HG03521 (cell line): ENCODE results near the gene TAAR6.
"Not testable (repeated sequence)": the region's sequence is repeated elsewhere in the genome, so short reads cannot be mapped to it uniquely, and the experiment has no call there.

ENCODE experiments used
- ATAC-seq: cut with Tn5 transposase; IDR thresholded peaks from one replicate; pipeline ENCODE4 v1.9.1; 2021; ENCODE audit warnings: mild to moderate bottlenecking, moderate library complexity; ENCODE audit not compliant: unreplicated experiment

Gene TAAR6, protein sequence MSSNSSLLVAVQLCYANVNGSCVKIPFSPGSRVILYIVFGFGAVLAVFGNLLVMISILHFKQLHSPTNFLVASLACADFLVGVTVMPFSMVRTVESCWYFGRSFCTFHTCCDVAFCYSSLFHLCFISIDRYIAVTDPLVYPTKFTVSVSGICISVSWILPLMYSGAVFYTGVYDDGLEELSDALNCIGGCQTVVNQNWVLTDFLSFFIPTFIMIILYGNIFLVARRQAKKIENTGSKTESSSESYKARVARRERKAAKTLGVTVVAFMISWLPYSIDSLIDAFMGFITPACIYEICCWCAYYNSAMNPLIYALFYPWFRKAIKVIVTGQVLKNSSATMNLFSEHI

DNA sequence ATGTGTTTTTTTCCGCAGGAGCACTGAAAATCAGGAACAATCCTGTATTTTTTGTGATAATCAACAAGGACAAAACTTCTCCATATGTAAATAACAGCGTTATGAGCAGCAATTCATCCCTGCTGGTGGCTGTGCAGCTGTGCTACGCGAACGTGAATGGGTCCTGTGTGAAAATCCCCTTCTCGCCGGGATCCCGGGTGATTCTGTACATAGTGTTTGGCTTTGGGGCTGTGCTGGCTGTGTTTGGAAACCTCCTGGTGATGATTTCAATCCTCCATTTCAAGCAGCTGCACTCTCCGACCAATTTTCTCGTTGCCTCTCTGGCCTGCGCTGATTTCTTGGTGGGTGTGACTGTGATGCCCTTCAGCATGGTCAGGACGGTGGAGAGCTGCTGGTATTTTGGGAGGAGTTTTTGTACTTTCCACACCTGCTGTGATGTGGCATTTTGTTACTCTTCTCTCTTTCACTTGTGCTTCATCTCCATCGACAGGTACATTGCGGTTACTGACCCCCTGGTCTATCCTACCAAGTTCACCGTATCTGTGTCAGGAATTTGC is at the start of gene TAAR6:
Gene TAAR6, plus strand, starts transcription at position 102 of the 557 bp plus-strand sequence. Its CDS starts 0 bp downstream, at position 102.
- ATAC-seq = no peak

DNA sequence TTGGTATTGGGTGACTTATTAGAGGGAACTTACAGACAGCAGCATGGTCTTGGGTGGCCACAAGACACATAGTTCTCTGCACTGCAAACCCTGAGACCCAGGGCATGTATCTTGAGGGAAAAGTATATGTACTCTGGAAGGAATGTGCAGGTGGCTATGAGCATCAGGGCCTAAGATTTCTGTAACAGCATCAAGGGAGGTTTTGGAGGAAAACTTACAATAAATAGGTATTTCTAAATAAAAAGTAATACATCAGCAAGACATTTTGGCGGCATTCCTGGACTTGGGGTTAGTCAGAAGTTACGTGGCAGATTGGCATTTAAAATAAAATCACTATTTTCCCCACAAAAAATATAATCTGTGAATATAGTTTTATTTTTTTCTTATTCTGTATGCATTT is 49.2 kb upstream of the TAAR6 start:
- no peak for ATAC-seq

DNA sequence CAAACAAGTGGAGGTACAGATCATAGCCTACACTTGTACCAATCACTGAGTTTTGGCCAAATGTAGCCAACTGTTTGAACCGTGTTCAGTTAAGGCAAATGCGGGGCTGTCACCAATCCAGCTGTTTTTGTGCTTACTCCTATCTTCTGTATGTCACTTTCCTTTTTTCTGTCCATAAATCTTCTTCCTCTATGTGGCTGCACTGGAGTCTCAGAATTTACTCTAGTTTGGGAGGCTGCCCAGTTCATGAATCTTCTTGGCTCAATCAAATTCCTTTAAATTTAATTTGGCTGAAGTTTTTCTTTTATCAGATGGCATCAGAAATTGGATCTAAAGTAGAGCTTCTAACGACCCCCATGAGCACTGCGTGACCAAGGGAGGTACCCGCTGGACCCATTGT is 45.5 kb upstream of the TAAR6 start:
- ATAC-seq = no peak

GRCh38 chr6:132525866-132526265 is 44.3 kb upstream of the TAAR6 start:
- no peak for ATAC-seq

DNA sequence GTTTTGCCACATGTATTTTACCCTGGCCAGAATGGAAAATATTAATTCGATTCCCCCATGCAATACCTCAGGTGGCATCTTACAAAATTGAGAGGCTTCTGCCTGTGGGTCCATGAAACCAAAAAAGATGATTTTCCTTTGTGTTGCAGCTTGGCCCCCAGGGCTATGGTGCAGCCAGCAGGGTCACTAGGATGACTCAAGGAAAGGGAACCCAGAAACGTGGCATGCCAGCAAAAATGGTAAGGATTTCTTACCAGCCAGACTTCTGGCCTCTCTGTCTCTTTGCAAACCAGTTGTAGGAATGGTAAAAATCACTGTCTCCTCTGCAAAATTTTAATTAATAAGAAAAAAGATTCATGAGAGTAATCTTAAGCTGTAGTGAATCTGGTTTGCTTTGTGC is 43.7 kb upstream of the TAAR6 start:
- no peak for ATAC-seq

DNA sequence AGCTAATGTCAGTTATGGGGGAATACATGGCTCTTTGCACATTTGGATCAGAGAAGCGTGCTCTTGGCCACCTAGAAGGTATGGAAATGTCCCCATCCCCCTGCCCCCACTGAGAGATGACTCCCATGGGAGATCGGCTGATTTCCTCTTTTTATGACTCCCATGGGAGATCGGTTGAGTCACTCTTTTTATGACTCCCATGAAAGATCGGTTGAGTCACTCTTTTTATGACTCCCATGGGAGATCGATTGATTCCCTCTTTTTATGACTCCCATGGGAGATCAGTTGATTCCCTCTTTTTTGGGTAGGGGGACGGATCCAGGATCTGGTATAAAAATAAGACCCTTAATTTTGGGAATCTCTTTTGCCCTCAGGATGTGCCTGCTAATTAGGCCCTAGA is 42.3 kb upstream of the TAAR6 start:
- ATAC-seq = no peak

DNA sequence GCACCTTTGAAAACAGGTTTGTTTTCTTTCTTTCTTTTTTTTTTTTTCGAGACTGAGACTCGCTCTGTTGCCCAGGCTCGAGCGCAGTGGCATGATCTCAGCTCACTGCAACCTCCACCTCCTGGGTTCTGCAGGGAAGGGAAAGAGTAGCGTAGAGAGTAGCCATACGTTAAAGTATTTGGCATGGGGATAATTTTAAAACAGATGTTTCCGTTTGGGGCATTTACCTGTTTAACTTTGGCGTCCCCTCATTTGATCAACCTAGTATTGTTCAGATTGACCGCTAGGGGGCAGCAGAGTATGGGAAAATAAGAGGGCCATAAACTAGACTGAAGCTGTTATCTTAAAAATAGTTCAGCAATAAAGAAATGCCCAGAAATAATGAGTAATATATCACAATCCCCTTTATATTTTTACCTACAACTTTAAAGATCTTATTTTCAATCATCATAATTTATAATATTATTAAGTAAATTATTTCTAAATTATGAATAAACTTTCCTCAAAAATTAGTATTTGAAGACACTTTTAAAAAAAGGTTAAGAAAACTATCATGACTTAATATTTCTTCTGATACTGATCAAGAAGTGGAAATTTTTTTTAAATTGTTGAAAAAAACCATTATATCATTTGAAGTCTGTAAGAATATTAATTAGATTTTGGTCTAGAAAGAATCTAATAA is 39.7 kb upstream of the TAAR6 start:
- peak; percentile 77 for ATAC-seq

- ATAC-seq = not testable (repeated sequence)
Observed at GRCh38 chr6:132534546-132534945, 35.6 kb upstream of the TAAR6 start.

DNA sequence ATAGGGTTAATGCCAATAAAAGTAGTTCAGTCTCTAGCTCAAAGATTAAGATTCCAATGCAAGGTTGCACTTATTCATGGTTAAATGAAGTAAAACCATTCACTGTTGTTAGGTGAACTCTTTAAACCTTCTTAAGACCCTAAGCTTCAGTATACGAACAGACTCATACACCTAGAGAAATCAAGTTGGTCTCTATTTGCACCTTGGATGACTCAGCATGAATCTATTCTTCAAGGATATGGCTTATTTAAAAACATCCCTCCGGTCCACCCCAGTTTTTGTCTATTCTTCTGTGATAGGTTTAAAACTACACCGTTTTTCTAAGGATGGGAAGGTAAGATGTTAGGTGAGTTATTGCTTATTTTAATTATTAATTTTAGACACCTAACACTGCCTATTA is 33.0 kb upstream of the TAAR6 start:
- no peak for ATAC-seq

GRCh38 chr6:132537977-132538376 is 32.1 kb upstream of the TAAR6 start, which contains the start of gene TAAR9:
Gene TAAR9, plus strand, starts transcription at chr6:132538277. Its CDS starts 13 bp downstream, at chr6:132538290.
- no peak for ATAC-seq

DNA sequence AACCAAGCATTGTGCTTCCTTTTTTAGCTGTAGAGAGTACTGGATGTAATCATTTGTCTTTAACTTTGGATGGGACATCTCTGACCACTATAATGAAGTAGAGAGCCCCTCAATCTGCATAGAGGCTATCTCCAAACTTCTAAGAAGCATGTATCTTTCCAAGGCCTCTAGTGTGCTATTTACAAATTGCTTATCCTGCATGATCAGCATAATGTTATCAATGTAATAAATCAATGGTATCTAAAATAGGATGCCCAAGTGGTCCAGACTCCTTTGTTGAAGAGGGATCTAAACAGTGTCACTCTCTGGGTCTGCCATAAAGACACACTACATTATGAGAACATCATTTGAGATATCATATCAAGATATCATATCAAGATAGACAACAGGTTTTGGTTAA is 25.3 kb upstream of the TAAR6 start:
- no peak for ATAC-seq

GRCh38 chr6:132548746-132549463 is 21.2 kb upstream of the TAAR6 start:
- ATAC-seq = no peak

DNA sequence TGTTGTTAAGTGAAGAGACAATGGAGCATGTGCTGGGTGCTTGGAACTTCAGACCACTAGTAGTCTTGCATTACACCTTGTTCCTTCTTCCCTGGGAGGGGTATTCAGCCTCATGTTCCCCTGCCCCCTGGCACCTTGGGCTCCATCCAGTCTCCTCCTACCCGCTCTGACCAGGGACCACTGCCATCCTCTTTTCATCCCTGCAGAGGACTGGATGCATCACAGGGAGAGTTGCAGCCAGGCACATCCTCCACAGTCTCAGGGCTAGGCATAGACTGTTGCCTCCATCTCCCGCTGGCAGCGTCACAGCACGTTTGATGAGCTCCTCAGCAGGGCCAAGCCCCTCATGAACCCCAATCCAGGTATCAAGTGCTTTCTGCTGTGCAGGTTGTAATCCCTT is 18.9 kb upstream of the TAAR6 start:
- no peak for ATAC-seq

GRCh38 chr6:132552372-132552771 is 17.8 kb upstream of the TAAR6 start, which contains the start of gene TAAR8:
Gene TAAR8, plus strand, starts transcription at chr6:132552672. Its CDS starts 21 bp downstream, at chr6:132552693.
- ATAC-seq = no peak

DNA sequence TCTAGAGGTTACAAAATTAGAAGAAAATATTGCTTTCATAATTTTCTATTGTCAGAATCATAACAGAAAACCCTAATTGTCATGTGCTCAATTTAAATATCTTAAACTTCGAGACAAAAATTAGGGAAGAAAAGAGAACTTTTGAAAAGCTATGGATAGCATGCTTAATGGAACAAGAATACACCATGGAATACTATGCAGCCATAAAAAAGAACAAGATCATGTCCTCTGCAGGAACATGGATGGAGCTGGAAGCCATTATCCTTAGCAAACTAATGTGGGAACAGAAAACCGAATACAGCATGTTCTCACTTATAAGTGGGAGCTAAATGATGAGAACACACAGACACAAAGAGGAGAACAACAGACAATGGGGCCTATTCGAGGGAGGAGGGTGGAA is 10.0 kb upstream of the TAAR6 start:
- ATAC-seq = not testable (repeated sequence)

- no peak for ATAC-seq
Observed at GRCh38 chr6:132566404-132566803, 3.7 kb upstream of the TAAR6 start.

DNA sequence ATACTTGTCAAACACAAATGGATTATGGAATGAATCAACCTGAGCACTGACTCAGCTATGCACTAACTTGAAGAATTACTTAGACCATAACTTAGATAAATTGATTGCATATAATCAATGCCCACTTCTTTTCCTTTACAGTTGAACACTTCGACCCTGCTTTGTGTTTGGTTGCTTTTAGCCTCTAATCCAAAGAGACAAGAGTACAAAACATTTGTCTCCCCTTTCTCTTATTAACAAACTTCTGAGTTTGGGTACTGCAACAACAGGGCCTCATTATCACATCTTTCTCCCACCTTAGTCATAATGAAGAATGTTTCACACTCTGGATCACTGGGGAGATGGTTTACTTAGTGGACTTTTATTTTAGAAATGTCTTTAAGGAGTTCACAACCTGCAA is 2.6 kb upstream of the TAAR6 start:
- ATAC-seq = no peak

- ATAC-seq = no peak
Observed at GRCh38 chr6:132568611-132569010, 1.5 kb upstream of the TAAR6 start.

- ATAC-seq = no peak
Observed at GRCh38 chr6:132569170-132569569, 952 bp upstream of the TAAR6 start.

DNA sequence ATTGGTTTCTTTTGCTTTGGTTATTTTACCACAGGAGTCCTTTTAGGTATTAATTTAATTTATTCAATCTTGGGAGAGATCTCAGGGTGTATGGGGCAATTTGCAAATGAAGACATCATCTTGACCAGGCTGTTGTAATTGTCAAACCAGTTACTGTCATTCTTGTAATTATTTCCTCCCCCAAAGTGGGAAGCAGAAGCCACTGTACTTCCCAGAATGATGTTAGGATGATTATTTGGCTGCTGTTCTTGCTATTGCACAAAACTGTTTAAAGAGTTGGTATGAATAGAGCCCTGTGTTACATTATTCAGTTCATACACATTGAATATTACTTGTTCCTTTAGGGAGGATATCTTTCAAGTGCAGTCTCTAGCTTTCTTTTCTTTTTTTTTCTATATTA is 1.7 kb downstream of the TAAR6 start:
- no peak for ATAC-seq

DNA sequence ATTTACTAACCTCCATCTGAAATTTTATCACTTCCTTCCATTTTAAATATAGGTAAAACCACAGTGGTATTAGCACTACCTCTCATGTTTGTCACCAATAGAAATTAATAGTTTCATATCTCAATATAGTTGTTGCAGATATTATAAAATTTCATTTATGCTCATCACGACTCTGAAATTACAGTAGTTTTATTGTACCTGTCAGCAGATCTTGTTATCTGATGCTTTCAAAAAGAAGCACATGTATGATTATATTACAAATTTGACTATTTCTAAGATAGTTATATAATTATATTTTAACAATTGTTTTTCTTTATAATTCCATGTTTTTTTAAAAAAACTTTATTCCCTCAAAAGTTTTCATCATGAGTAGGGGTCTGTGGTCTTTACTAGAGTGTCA is 14.6 kb downstream of the TAAR6 start:
- no peak for ATAC-seq
